Measurements from ENCODE around the gene SOX21.

SOX21 gene

DNA sequence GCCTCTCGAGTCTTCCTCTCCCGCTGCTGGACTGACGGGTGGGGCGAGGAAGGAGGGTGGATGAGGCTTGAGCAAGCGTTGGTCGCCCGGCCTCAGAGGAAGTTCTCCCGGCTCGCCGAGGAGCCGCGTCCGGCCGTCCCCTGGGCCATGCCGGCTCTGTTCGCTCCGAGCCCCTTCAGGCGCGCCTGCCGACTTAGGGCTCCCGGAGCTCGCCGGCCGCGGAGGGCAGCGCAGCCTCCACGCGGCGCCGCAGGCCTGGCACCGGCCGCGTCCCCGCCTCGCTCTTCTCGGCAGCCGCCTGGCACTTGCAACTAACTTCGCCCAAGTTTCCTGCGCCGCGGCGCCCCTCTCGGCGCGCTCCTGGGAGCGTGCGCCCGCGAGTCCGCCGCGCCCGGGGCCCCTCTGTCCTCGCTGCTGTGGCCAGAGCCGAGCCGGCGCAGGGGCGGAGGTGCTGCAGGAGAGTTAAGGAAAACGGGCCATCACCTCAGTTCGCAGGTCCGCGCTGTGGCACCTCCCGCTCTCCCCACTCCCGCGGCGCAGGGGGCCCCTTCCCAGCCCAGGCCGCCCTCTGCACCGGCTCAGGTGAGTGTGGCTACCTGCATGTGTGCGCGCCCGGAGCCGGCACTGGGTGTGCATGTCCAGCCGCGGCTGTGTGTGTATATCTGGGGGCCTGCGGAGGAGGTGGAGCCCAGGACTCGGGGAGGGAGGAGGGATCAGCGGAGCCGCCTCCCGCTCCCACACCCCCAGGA, 641 bp upstream of the SOX21 start:
- Mint-ChIP-seq H3K4me1 (peaks cover 12% of the 10 kb centered on the region), H3K36me3 (peaks cover 2% of the 10 kb centered on the region), H3K27me3 (peaks cover 60% of the 10 kb centered on the region), H3K4me3 (no peak overlapping the region), H3K27ac (no peak overlapping the region), H3K9me3 (peaks cover 10% of the 10 kb centered on the region)

DNA sequence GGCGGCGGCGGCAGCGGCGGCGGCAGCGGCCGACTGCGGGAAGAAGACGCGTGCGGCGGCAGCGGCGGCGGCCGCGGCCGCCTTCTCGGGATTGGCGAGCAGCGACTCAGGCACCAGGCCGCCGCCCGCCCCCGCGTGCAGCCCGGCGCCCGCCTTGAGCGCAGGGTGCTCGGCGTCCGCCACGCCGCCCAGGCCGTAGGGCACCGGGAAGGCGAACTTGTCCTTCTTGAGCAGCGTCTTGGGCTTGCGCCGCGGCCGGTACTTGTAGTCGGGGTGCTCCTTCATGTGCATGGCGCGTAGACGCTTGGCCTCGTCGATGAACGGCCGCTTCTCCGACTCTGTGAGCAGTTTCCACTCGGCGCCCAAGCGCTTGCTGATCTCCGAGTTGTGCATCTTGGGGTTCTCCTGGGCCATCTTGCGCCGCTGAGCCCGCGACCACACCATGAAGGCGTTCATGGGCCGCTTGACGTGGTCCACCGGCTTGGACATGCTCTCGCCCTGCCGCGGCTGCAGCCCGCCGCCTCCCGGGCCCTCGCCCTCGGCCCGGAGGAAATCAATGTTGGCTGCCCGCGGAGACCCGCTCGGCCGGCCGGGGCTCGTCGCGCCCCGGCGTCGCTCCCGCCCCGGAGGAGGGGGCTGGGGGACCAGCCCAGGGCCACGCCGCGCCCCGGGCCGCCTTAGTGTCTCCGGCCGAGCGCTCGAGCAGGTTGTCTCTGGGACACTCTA, 621 bp downstream of the SOX21 start:
- H3K27me3 Mint-ChIP-seq = peaks cover 61% of the 10 kb centered on the region
- H3K4me3 Mint-ChIP-seq = peak overlapping the region; percentile 73
- H3K36me3 Mint-ChIP-seq = peaks cover 5% of the 10 kb centered on the region
- H3K9me3 Mint-ChIP-seq = peaks cover 10% of the 10 kb centered on the region
- H3K4me1 Mint-ChIP-seq = peaks cover 18% of the 10 kb centered on the region
- no peak overlapping the region for H3K27ac Mint-ChIP-seq

DNA sequence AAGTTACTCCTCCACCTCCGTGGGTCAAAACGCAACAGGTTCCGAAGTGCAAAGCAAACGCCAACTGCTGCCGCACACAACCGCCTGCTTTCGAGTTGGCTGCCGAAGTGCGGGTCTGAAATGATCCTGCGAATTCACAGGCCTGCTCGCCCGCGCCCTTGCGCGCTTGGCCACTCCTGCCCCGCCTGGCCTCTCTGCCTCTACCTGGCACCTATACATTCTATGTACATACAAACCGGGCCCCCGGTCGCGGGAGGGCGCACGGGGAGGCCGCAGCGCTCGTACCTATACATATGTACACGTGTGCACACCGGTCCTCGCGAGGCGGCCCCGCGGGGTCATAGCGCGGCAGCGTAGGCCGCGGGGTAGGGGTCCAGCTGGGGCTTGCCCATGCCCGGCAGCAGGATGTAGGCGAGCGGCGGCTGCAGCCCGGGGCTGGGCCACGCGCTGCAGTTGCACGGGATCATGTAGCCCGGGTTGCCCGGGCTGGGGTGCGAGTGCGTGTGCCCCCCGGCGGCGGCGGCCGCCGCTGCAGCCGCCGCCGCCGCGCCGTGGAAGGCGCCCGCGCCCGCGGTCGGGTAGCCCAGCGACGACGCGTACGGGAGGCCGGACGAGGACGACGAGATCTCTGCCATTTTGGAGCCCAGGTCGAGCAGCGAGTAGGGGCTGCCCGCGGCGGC, 1.3 kb downstream of the SOX21 start:
- Mint-ChIP-seq H3K9me3 (peaks cover 14% of the 10 kb centered on the region), H3K36me3 (peaks cover 5% of the 10 kb centered on the region), H3K27ac (no peak overlapping the region), H3K4me1 (peaks cover 18% of the 10 kb centered on the region), H3K4me3 (no peak overlapping the region), H3K27me3 (peaks cover 64% of the 10 kb centered on the region)

DNA sequence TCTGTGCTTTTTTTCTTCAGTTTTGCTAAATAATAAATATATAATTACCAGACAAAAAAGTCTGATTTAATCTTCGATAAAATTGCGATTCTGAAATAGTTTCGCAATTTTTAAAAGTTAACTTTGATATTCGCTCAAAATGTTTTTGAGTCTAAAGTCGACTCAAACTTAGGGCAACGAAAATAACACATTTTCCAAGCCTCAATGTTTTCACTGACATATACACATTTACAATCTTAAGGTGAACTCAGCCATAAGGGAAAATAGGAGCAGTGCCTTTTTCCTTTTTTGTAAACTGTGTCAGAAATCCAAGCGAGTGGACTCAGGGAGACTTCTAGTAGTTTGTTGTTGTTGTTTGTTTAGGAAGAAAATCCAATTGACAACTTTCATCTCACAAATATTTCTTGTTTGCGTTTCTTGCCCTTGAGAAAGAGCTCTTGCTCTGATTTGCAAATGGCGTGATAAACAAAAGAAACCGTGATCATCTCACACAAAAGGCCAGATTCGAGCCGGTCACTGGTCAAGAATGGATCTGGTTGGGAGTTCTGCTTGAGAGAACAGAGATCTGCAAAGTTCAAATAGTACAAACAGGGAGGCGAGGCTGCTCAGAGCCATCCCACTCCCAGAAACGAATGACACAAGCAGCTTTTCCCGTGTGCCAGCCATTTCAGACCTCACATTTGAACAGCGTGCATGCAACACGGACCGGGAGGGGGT, 2.1 kb downstream of the SOX21 start:
- H3K36me3 Mint-ChIP-seq = peaks cover 5% of the 10 kb centered on the region
- H3K27ac Mint-ChIP-seq = peak overlapping the region; percentile 59
- peaks cover 14% of the 10 kb centered on the region for H3K9me3 Mint-ChIP-seq
- H3K27me3 Mint-ChIP-seq = peaks cover 65% of the 10 kb centered on the region
- H3K4me1 Mint-ChIP-seq = peaks cover 18% of the 10 kb centered on the region
- H3K4me3 Mint-ChIP-seq = peak overlapping the region; percentile 67

DNA sequence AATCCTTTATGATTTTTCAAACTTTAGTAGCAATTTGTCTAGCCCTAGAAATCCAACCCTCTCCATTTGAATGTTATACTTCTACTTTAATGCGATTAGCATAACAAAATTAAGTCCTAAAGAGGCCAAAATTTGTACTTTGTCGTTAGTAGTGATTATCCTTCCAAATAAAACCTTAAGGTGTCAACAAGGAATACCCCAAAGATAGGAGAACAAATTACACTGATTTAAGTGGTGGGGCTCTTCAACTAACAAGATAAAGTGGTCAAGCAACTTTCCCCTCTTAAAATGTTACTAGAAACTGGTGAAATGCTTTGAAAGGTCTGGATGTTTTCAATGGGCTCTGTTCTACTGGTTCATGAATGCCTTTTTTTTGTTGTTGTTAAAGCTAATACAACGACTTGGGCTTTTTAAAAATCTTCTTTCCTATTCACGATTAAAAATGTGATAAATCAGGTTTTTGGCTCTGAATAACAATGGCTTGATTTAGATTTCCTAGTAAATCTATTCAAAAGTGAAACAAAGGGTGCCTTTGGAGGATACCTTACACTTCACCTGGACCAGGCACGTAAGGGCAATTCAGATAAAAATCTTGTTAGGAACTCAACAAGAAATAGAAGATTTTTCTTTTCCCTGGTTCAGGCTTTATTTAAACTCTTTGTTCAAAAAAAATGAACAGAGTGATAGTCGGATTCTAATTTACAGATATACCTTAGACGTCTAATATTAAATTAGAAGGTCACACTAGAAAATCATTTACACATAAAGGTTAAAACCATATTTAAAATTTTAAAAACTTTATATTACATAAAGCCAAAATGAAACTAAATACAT, 3.1 kb downstream of the SOX21 start:
- Mint-ChIP-seq H3K9me3 (peaks cover 14% of the 10 kb centered on the region), H3K4me3 (peak overlapping the region; percentile 19), H3K27ac (peak overlapping the region; percentile 41), H3K27me3 (peaks cover 64% of the 10 kb centered on the region), H3K4me1 (peaks cover 18% of the 10 kb centered on the region), H3K36me3 (peaks cover 6% of the 10 kb centered on the region)

DNA sequence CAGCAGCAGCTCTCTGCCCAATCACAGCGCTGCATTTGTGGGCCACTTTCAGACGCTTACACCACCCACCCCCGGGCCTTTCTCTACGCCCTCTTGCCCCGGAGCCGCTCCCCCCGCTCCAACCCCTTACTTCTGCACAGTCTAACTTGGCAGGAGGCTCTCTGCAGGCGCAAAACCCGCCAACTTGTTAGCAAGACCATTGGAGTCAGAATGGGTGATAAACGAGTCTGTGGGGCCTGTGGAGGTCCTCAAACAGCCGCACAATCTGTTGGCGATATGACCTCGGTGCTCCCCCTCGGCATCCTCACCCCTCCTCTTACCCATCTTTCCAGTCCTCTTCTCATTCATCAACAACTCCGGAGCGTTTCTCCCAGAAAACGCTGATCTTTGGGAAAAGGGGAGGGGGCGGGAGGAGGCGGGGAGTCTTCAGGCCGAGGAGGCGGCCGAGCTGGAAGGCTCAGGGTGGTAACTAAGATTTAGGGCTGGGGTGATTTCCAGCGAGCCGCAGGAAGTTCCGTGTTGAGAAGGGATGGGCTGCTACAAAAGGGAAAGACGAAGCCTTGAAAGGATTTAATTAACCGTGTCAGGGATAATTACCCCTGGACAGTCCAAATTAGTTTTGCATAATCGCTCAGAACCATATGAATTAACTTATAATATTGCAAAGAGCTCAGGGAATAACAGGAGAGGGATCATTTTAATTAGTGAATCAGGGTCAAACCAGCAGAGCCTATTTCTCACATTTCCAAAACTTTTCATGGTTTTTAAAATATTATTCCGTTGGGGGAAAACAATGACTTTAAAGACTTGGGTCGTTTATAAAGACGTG, 4.1 kb downstream of the SOX21 start:
- Mint-ChIP-seq H3K27ac (peak overlapping the region; percentile 8), H3K27me3 (peaks cover 66% of the 10 kb centered on the region), H3K9me3 (peaks cover 14% of the 10 kb centered on the region), H3K4me1 (peaks cover 18% of the 10 kb centered on the region), H3K36me3 (peaks cover 7% of the 10 kb centered on the region), H3K4me3 (no peak overlapping the region)

DNA sequence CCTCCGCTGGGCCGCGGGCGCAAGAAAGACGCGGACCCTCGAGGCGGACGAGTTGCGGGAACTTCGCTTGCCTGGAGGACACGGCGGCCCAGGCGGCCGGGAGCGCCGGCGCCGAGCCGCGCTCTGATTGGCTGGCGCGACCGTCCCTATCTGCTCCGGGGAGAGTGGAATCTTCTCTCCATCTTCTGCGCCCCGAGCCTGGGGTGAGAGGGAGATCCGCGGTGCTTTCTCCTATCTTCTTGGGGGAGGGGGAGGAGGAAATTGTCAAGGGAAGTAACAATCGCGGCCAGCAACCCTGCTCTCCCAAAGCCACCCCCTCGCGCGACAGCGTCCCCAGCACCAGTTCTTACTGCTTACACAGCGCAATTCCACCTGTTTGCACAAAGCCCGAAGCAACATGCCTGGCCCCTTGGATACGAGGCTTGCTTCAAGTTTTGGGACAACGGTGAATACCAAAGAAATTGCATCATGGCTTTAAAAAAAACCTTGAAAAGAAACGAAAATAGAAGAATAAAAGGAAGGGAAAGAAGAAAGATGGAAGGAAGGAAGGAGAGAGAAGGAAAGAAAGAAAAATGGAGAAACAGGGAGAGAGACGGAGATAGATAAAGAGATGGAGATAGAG, 4.8 kb downstream of the SOX21 start:
- peaks cover 17% of the 10 kb centered on the region for H3K4me1 Mint-ChIP-seq

DNA sequence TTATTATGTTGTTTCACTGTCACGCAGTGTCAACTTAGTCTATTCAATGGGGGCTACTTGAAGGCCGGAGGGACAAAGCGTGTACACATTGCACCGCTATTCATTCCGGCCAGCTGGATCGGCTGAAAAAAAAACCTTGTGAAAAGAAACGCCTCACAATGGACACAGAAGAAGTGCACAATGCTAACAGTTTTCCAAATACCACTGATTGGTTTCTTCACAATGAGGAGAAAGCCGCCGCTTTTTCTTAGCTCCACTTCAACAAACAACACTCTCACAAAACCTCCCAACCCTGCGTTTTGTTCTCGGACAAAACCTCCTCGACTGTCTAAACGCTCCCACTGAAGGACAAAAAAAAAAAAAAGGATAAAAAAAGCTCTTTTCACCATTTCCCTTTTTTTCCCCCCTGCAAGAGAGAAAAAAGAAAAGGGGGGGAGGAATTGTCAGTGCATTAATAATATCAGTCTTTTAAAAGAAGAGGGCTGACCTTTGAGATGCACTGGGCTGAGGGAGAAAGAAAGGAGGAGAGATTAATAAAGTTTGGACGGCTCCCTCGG, 5.4 kb downstream of the SOX21 start:
- Mint-ChIP-seq H3K9me3 (peaks cover 14% of the 10 kb centered on the region), H3K4me3 (no peak overlapping the region), H3K4me1 (peaks cover 13% of the 10 kb centered on the region), H3K27me3 (peaks cover 67% of the 10 kb centered on the region), H3K27ac (no peak overlapping the region), H3K36me3 (peaks cover 7% of the 10 kb centered on the region)

More for the DNA sequence above, 4.8 kb downstream of the SOX21 start:
- H3K27me3 Mint-ChIP-seq = peaks cover 67% of the 10 kb centered on the region
- peaks cover 7% of the 10 kb centered on the region for H3K36me3 Mint-ChIP-seq
- H3K9me3 Mint-ChIP-seq = peaks cover 14% of the 10 kb centered on the region
- peak overlapping the region; percentile 72 for H3K27ac Mint-ChIP-seq
- peak overlapping the region; percentile 62 for H3K4me3 Mint-ChIP-seq

DNA sequence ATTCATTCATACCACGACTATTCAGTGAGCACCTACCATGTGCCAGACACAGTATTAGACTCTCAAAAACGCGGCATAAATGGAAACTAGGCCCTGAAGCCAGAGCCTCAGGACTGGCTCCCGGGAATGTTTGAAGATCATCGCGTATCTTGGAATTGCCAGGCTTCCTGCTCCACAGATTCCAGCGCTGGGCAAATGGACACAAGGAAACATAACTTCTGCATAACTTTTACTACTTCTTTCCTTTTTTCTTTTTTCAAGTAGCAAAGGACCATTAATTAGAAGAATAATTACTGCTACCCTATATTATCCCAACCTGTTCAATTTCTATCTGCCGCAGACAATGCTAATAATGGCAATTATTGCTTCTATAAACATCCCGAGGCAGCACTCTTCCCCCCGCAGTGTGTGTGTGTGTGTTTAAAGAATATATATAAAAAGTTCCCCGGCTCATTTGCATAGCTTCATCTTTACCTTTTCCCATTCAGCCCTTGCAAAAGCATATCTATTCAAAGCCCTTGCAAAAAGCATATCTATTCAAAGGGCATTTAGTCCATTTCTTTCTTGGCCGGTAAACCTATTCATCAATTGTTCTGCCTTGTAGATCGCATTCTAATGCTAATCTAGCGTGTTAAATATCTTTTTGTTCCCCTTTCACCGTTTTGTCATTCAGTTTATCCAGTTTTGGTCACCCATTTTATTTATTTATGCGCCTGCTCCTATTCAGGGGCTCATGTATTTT, 6.1 kb downstream of the SOX21 start:
- no peak overlapping the region for H3K4me3 Mint-ChIP-seq
- peaks cover 14% of the 10 kb centered on the region for H3K9me3 Mint-ChIP-seq
- peaks cover 7% of the 10 kb centered on the region for H3K36me3 Mint-ChIP-seq
- peaks cover 13% of the 10 kb centered on the region for H3K4me1 Mint-ChIP-seq
- H3K27me3 Mint-ChIP-seq = peaks cover 68% of the 10 kb centered on the region
- peak overlapping the region; percentile 23 for H3K27ac Mint-ChIP-seq

DNA sequence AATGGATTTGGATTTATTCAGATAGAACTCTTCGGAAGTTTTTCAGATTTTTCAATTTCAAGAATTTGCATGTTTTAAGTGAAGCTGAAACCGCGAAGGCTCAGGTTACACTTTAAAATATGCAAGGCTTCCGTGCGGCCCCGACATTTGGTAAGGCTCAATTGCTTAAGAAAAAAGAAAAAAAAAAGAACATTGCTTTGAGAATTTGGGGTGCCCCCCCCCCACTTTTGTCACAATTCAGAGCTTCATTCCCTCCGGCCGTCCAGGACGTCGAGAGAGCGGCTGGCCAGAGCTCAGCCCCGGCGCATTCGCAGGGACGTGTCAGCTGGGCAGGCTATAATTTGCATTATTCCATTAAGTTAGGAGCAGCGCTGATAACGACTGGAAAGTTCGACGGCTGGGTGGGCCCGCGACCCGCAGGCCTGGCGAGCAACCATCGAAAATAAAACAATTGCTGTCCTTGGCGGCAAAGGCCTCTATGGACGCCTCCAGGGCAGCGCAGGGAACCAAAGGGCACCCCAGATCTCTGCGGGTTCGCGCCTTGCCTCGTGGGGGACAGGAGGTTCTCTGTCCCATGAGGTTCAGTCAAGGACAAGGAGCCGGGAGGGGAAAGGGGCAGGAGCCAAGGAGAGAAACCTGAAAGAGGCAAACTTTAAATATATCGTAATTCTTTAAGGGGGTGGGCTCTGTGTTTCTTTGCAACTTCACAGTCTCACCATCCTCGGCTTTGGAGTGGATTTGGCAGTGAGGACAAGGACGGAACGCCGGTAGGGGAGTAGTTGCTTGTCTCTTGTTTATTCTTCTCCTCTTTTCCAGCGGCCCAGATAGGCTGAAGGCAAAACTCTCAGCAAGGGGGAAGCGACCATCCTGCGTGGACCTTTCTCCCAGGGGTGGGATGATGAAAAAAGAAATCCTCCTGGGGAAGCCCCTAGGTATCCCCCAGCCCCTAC, 7.0 kb downstream of the SOX21 start:
- no peak overlapping the region for H3K27ac Mint-ChIP-seq
- peaks cover 6% of the 10 kb centered on the region for H3K36me3 Mint-ChIP-seq
- no peak overlapping the region for H3K4me3 Mint-ChIP-seq
- peaks cover 14% of the 10 kb centered on the region for H3K9me3 Mint-ChIP-seq
- peaks cover 11% of the 10 kb centered on the region for H3K4me1 Mint-ChIP-seq
- H3K27me3 Mint-ChIP-seq = peaks cover 73% of the 10 kb centered on the region

DNA sequence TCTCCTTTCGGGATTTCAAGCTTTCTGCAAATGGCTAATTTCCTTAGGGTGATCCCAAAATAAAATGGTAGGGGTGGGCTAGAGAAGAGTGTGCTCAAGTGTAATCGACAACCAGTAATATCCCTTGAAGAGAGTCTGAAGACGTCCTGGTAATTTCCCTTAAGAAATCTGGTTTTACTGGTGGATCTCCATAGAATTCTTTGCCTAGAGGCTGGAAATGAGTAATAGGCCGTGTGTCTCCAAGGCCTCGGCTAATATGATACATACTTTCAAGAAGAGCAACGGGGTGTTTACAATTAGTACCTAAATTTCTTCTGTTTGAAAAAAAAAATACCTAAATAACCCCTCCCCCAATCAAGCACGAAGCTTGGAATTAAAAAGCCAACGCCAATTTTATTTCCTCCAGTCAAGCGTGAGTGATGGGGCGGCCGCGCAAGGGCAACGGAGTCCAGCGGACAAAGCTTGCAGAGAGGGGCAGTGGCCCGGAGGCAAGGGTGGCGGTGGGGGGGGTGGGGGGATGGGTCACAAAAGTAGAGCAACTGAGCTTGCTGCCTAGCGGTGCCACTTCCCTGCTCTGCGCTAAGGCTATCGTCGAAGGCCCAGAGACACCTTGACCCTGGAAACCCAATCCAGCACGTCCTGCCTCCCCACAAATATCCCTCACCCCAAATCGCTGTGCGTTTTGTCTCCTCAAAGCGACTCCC, 7.8 kb downstream of the SOX21 start:
- H3K36me3 Mint-ChIP-seq = peaks cover 5% of the 10 kb centered on the region
- peaks cover 8% of the 10 kb centered on the region for H3K4me1 Mint-ChIP-seq
- no peak overlapping the region for H3K4me3 Mint-ChIP-seq
- peak overlapping the region; percentile 59 for H3K27ac Mint-ChIP-seq
- H3K9me3 Mint-ChIP-seq = peaks cover 14% of the 10 kb centered on the region
- peaks cover 76% of the 10 kb centered on the region for H3K27me3 Mint-ChIP-seq
